CD4-positive, alpha-beta T cell treated with Interleukin-4 for 1 hour (primary cell): Measurements from ENCODE around the gene SLC16A2.

Source experiments
- DNase-seq, 2 donors: peaks; one replicate each; pipeline ENCODE4 v3.0.0-alpha.2; 2020 to 2022

Gene SLC16A2

GRCh38 chrX:74421036-74421739, at the start of gene SLC16A2:
Gene SLC16A2 (plus strand): TSS chrX:74421493. CDS start chrX:74421638, 145 bp downstream.
- peak; percentile 21 to 28 for DNase-seq

GRCh38 chrX:74372272-74372671, 49.0 kb upstream of the SLC16A2 start:
- no peak for DNase-seq

- no peak for DNase-seq
These were observed 44.0 kb upstream of the SLC16A2 start for GRCh38 chrX:74377282-74377681.

- peak; percentile 47 to 51 for DNase-seq
These were observed 38.7 kb upstream of the SLC16A2 start for GRCh38 chrX:74382613-74383012.

- peak in 1 of 2 donors; percentile 6 for DNase-seq
These were observed 37.7 kb upstream of the SLC16A2 start for GRCh38 chrX:74383611-74384010.

- DNase-seq = no peak
These were observed 32.1 kb upstream of the SLC16A2 start for GRCh38 chrX:74389016-74389722.

GRCh38 chrX:74395556-74395955, 25.7 kb upstream of the SLC16A2 start:
- no peak for DNase-seq

- DNase-seq = no peak
These were observed 15.3 kb upstream of the SLC16A2 start for GRCh38 chrX:74405973-74406489.

GRCh38 chrX:74408304-74408703, 13.0 kb upstream of the SLC16A2 start:
- no peak for DNase-seq

GRCh38 chrX:74419864-74420195, 1.5 kb upstream of the SLC16A2 start:
- no peak for DNase-seq

- DNase-seq = no peak
These were observed 877 bp upstream of the SLC16A2 start for GRCh38 chrX:74420196-74421035.

GRCh38 chrX:74421740-74422352, 553 bp downstream of the SLC16A2 start:
- DNase-seq = no peak

- DNase-seq = no peak
These were observed 1.4 kb downstream of the SLC16A2 start for GRCh38 chrX:74422576-74423288.

- DNase-seq = no peak
These were observed 2.2 kb downstream of the SLC16A2 start for GRCh38 chrX:74423289-74423998.

- DNase-seq = no peak
These were observed 4.8 kb downstream of the SLC16A2 start for GRCh38 chrX:74426071-74426470.

GRCh38 chrX:74426615-74427014, 5.3 kb downstream of the SLC16A2 start:
- DNase-seq = no peak

- no peak for DNase-seq
These were observed 10.5 kb downstream of the SLC16A2 start for GRCh38 chrX:74431797-74432196.

GRCh38 chrX:74434336-74434735, 13.0 kb downstream of the SLC16A2 start:
- no peak for DNase-seq

GRCh38 chrX:74437530-74437929, 16.2 kb downstream of the SLC16A2 start:
- no peak for DNase-seq

- no peak for DNase-seq
These were observed 17.5 kb downstream of the SLC16A2 start for GRCh38 chrX:74438764-74439163.

GRCh38 chrX:74445099-74445498, 23.8 kb downstream of the SLC16A2 start:
- no peak for DNase-seq

- DNase-seq = no peak
These were observed 25.6 kb downstream of the SLC16A2 start for GRCh38 chrX:74446876-74447275.
